Keratinocyte (primary cell): ENCODE measurements around the gene CALY.

Experiments used
- EZH2 ChIP-seq: IDR thresholded peaks from one replicate; pipeline ENCODE4 v1.6.1; 2012; ENCODE audit warnings: inconsistent platforms, mild to moderate bottlenecking, low read length, moderate library complexity
- TF ChIP-seq, protein P1 (sequence below), 3 experiments: IDR thresholded peaks in 1 of 3; conservative IDR thresholded peaks in 1 of 3; optimal IDR thresholded peaks in 1 of 3; 2 replicates in 2 of 3; 3 replicates in 1 of 3; pipeline versions ENCODE3 to v1.5.1; 2011; ENCODE audit warnings: low read length in 3 of 3, mild to moderate bottlenecking in 3 of 3, moderate library complexity in 2 of 3, control low read depth in 1 of 3, inconsistent platforms in 1 of 3; ENCODE audit not compliant: insufficient read depth in 2 of 3; ENCODE audit errors: extremely low read depth in 1 of 3

DNA sequence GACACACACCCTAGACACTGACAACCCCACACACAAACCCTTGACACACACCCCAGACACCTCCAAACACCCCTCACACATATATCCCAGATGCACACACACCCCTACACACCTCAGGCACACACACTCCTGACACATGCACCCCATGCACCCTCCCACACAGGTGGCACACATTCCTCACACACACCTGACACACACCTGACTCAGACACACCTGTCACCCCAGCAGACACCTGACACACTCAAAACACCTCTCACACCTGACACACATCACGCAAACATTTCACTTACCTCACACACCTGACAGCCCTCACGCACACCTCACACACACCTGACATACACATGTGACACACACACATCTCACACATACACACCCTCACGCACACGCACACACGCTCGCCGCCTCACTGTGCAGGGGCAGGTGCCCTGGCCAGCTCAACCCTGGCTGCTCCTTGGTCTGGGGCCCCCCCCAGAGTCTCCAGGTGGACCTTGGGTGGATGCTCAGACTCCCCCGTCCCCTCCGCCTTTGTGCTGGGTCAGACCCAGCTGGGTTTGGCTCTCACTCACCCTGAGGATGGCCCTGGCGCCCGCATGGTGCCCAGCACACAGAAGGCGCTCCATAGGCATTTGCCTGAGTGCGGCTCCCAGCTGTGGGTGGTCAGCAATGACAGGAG, 3.1 kb upstream of the CALY start:
- TF ChIP-seq, protein P1, sequence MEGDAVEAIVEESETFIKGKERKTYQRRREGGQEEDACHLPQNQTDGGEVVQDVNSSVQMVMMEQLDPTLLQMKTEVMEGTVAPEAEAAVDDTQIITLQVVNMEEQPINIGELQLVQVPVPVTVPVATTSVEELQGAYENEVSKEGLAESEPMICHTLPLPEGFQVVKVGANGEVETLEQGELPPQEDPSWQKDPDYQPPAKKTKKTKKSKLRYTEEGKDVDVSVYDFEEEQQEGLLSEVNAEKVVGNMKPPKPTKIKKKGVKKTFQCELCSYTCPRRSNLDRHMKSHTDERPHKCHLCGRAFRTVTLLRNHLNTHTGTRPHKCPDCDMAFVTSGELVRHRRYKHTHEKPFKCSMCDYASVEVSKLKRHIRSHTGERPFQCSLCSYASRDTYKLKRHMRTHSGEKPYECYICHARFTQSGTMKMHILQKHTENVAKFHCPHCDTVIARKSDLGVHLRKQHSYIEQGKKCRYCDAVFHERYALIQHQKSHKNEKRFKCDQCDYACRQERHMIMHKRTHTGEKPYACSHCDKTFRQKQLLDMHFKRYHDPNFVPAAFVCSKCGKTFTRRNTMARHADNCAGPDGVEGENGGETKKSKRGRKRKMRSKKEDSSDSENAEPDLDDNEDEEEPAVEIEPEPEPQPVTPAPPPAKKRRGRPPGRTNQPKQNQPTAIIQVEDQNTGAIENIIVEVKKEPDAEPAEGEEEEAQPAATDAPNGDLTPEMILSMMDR (optimal IDR thresholded peaks at IDR 0.05 in 1 of 3, IDR thresholded peaks at IDR 0.05 in 1 of 3, conservative IDR thresholded peaks at IDR 0.05 in 1 of 3; ENCODE audit: extremely low read depth in 1 of 3, insufficient read depth in 2 of 3, low read length in 3 of 3) = no peak
- TF ChIP-seq EZH2 = no peak
